Esophagus squamous epithelium (tissue), 5 donors: Measurements from ENCODE around the gene NAA15. TPM values are rescaled to one million over a fixed set of nuclear protein-coding genes. Genes with fewer than 3 reads are reported as not detected.

Source experiments
- DNase-seq: peaks from one replicate; lab custom pipeline; 2025; lab: John Stamatoyannopoulos, UW
- H3K27ac ChIP-seq, 4 donors: fragments of 200-600 bp; sonication (generic); one replicate each; pipeline ENCODE4 v1.5.1; 2016 to 2019; ENCODE audit warnings: mild to moderate bottlenecking in 1 of 4
- H3K27me3 ChIP-seq, 4 donors: fragments of 200-600 bp; sonication (generic); 1 replicate in 3 of 4; 2 replicates in 1 of 4; pipeline versions ENCODE4 v1.5.1 to v1.6.0; 2017 to 2021; ENCODE audit warnings: antibody characterized with exemption in 1 of 4
- H3K36me3 ChIP-seq, 3 donors: fragments of 200-600 bp; sonication (generic); one replicate each; pipeline ENCODE4 v1.5.1; 2016 to 2019
- H3K4me1 ChIP-seq, 3 donors: fragments of 200-600 bp; sonication (generic); one replicate each; pipeline ENCODE4 v1.5.1; 2017 to 2019
- H3K4me3 ChIP-seq, 4 donors: fragments of 200-600 bp; sonication (generic); 1 replicate in 3 of 4; 2 replicates in 1 of 4; pipeline ENCODE4 v1.5.1; 2016 to 2019; ENCODE audit warnings: mild to moderate bottlenecking in 2 of 4, moderate library complexity in 1 of 4
- H3K9me3 ChIP-seq, 3 donors: fragments of 200-600 bp; sonication (generic); one replicate each; pipeline ENCODE4 v1.5.1; 2016 to 2019
- POLR2A ChIP-seq, 4 donors: fragments of 450-650 bp; IDR thresholded peaks; one replicate each; pipeline ENCODE4 v1.6.1; 2017; ENCODE audit warnings: antibody characterized with exemption in 4 of 4, mild to moderate bottlenecking in 4 of 4, moderate library complexity in 3 of 4
- WGBS, 2 donors: methylation state at CpG; one replicate each; pipeline ENCODE4 v1.1.5; 2018; 5-methylcytosine and 5-hydroxymethylcytosine counted together
- intact Hi-C: fragments of 100-400 bp; cut with DNase I; formaldehyde crosslinking; loops from one replicate; pipeline ENCODE4 v1.15.0; 2022
- total RNA-seq, 4 donors: library from RNA; depleted of rRNA; stranded (reverse); fragments of >200 nt; gene quantifications; one replicate each; pipeline ENCODE4 v1.1.0, GENCODE V29; 2016
- TF ChIP-seq, protein P1 (sequence below), 6 experiments: fragments of 450-650 bp in 4 of 6; fragments of 200-600 bp in 2 of 6; sonication (generic) in 2 of 6; IDR thresholded peaks; one replicate each; pipeline ENCODE4 v1.5.1; 2016 to 2019; ENCODE audit warnings: antibody characterized with exemption in 6 of 6, mild to moderate bottlenecking in 4 of 6, moderate library complexity in 4 of 6
- donor health status: DM: yes; HTN: yes; CAD: no.

Gene NAA15
- total RNA-seq, 4 donors from 2014 or later: 28.8 to 51.1 (median 38.4) TPM

DNA sequence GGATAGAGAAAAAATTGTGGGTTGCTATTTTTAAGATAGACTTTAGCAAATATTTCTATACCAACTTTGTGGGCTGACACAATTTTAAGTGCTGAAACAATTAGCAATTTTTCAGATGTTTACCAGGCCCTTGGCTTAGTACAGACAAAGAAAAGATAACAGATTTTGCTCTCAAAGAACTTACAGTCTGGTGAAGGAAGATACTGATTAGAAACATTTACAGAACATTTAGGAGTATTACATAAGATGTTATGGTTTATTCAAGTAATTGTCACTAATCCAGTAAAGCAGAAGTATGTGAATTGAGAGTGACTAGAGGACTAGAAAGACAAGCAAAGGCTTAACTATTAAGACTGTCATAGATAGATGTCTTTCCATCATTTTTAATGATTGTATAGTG, 36.3 kb downstream of the NAA15 start:
- no peak for DNase-seq
- no peak for TF ChIP-seq POLR2A (IDR thresholded peaks at IDR 0.05)
- TF ChIP-seq, protein P1, sequence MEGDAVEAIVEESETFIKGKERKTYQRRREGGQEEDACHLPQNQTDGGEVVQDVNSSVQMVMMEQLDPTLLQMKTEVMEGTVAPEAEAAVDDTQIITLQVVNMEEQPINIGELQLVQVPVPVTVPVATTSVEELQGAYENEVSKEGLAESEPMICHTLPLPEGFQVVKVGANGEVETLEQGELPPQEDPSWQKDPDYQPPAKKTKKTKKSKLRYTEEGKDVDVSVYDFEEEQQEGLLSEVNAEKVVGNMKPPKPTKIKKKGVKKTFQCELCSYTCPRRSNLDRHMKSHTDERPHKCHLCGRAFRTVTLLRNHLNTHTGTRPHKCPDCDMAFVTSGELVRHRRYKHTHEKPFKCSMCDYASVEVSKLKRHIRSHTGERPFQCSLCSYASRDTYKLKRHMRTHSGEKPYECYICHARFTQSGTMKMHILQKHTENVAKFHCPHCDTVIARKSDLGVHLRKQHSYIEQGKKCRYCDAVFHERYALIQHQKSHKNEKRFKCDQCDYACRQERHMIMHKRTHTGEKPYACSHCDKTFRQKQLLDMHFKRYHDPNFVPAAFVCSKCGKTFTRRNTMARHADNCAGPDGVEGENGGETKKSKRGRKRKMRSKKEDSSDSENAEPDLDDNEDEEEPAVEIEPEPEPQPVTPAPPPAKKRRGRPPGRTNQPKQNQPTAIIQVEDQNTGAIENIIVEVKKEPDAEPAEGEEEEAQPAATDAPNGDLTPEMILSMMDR (IDR thresholded peaks at IDR 0.05): no peak
- Histone ChIP-seq H3K27ac (no peak overlapping the region), H3K27me3 (no peaks in the 10 kb centered on the region), H3K36me3 (peaks cover 0 to 49% (median 10%) of the 10 kb centered on the region in 3 donors), H3K4me1 (peaks cover 0 to 8% (median 0%) of the 10 kb centered on the region in 3 donors), H3K4me3 (no peak overlapping the region), H3K9me3 (no peaks in the 10 kb centered on the region)
- intact Hi-C loops: no loop called here

DNA sequence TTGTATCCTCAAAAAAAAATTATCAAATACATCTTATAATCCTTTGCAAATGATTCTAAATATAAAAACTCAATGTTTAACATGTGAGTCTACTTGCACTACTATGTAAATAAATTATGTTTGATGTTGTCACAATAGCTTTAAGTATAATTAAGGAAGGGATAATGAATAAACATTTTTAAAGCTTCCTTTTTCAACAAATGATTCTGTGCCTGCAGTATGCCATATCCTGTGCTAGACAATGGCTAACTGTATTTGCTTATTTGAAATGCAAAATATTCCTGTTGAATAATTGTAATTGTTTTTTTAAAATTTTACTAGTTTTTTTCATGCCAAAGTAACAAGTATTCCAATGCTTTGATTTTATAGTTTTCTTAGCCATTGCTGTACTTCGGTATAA, 60.0 kb downstream of the NAA15 start:
- no peak for TF ChIP-seq POLR2A (IDR thresholded peaks at IDR 0.05)
- TF ChIP-seq, protein P1 (IDR thresholded peaks at IDR 0.05): no peak
- Histone ChIP-seq H3K4me1 (no peaks in the 10 kb centered on the region), H3K9me3 (no peaks in the 10 kb centered on the region), H3K27ac (no peak overlapping the region), H3K36me3 (peaks cover 0 to 98% (median 7%) of the 10 kb centered on the region in 3 donors), H3K4me3 (no peak overlapping the region), H3K27me3 (no peaks in the 10 kb centered on the region)
- DNase-seq: no peak
- intact Hi-C loops: no loop called here
- 95 to 100% methylated on average over 1 of the region's 1 CpG for WGBS, 2 donors

DNA sequence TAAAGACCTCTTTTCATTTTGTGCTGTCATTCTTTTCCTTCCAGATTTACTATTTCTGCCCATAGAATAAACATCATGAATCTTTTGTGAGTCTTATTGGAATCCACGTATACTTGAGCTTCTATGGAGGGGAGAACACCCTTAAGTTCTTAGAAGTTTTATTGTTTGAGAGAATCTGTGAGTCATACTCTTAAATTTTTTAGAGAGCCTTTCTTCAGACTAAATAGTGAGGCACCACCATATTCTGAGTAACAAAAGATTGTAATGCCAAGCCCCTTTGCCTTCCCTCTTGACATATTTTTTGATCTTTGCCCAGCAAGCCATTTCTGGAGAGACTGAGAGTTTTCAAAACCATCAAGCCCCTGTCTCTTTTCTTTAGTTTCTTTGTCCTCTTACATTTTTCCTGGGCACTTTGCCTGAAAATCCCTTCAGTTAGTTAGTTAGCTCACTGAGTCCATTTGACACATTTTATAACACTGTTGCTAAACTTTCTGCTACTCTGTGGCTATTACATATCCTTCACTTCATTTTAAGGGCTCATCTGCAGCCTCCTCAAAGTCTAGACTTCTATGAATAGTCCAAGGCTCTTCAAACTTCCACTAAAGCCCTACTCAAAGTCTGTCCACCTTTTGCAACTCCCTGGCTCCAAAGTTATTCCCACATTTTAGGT, 66.3 kb downstream of the NAA15 start:
- H3K36me3 ChIP-seq: peaks cover 0 to 87% (median 9%) of the 10 kb centered on the region in 3 donors
- TF ChIP-seq POLR2A (IDR thresholded peaks at IDR 0.05): no peak
- TF ChIP-seq, protein P1 (IDR thresholded peaks at IDR 0.05): no peak
- H3K27ac ChIP-seq: no peak overlapping the region
- H3K9me3 ChIP-seq: no peaks in the 10 kb centered on the region
- H3K27me3 ChIP-seq: no peaks in the 10 kb centered on the region
- no peak for DNase-seq
- intact Hi-C loops: no loop called here
- H3K4me3 ChIP-seq: no peak overlapping the region
- 35 to 38% methylated on average over 1 of the region's 1 CpG for WGBS, 2 donors
- no peaks in the 10 kb centered on the region for H3K4me1 ChIP-seq

DNA sequence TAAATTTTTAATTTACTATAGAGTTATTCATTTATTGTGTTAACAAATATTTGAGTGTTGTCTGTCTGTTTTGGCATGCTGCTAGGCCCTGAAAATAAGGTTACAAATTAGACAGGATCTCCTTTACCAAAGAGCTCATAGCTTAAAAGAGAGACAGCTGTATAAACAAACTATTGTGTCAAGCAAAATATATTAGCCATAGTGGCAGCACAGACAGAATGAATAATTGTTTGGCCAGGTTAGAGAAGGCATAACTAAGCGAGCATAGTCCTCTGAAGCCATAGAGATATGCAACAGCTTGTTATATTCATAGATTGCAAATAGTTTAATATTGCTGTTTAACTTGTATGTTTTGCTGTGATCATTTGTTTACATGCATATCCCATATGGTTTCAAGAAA, 67.7 kb downstream of the NAA15 start:
- intact Hi-C loops: no loop called here
- 89 to 90% methylated on average over 1 of the region's 1 CpG for WGBS, 2 donors
- Histone ChIP-seq H3K27me3 (no peaks in the 10 kb centered on the region), H3K4me3 (no peak overlapping the region), H3K27ac (no peak overlapping the region), H3K9me3 (no peaks in the 10 kb centered on the region), H3K36me3 (peaks cover 0 to 87% (median 9%) of the 10 kb centered on the region in 3 donors), H3K4me1 (no peaks in the 10 kb centered on the region)
- DNase-seq: no peak
- no peak for TF ChIP-seq POLR2A (IDR thresholded peaks at IDR 0.05)
- TF ChIP-seq, protein P1 (IDR thresholded peaks at IDR 0.05): no peak

DNA sequence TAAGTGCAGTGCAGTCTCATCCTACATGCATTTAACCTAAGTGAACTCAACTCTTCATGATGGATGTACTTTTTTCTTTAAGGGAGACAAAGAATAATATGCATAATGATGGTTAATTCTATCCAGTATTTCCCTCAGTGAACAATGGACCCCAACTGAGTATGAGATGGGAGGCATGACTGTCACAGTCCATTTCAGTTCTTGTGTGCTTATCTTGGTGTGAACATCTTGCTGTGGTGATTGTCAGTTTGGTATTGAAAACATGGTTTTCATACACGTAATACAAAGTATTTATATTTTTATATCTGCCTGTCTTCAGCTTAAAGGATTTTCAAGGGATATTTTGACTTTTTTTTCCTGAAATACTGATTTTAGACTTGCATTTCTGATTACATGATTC, 72.9 kb downstream of the NAA15 start:
- no peak overlapping the region for H3K4me3 ChIP-seq
- TF ChIP-seq POLR2A (IDR thresholded peaks at IDR 0.05): no peak
- TF ChIP-seq, protein P1 (IDR thresholded peaks at IDR 0.05): no peak
- 90 to 95% methylated on average over 1 of the region's 1 CpG for WGBS, 2 donors
- no peaks in the 10 kb centered on the region for H3K4me1 ChIP-seq
- peaks cover 0 to 99% (median 11%) of the 10 kb centered on the region in 3 donors for H3K36me3 ChIP-seq
- H3K27me3 ChIP-seq: no peaks in the 10 kb centered on the region
- no peak overlapping the region for H3K27ac ChIP-seq
- H3K9me3 ChIP-seq: no peaks in the 10 kb centered on the region
- intact Hi-C loops: no loop called here
- DNase-seq: no peak
